ENCODE measurements around the gene NFATC2. TPM values are rescaled to one million over a fixed set of nuclear protein-coding genes. Genes with fewer than 3 reads are reported as not detected.

Gene NFATC2
- total RNA-seq, 1 experiment from 2014 or later = 5.0 TPM

- no peak for ATAC-seq
- no TSS peak for BruUV-seq (replicated peaks)
- CTCF ChIA-PET = no interaction called here
These were observed 205.3 kb downstream of the NFATC2 start for GRCh38 chr20:51337126-51337805.

More at GRCh38 chr20:51337126-51337805, 205.3 kb downstream of the NFATC2 start:
- Histone ChIP-seq H3K27ac (ENCODE audit: low read depth, low read length) (no peak overlapping the region), H3K9ac (ENCODE audit: low read length) (no peak overlapping the region), H2AFZ (ENCODE audit: low read depth, low read length, poor library complexity, severe bottlenecking) (no peak overlapping the region), H3K79me2 (ENCODE audit: insufficient read depth, low read length) (no peaks in the 10 kb centered on the region), H3K9me3 (ENCODE audit: control insufficient read depth in 1 of 2, insufficient read depth in 1 of 2, low read depth in 1 of 2, low read length in 2 of 2) (no peaks in the 10 kb centered on the region), H3K36me3 (ENCODE audit: control insufficient read depth in 1 of 2, insufficient read depth in 2 of 2, low read length in 2 of 2) (no peaks in the 10 kb centered on the region), H3K27me3 (ENCODE audit: insufficient read depth, low read length) (no peaks in the 10 kb centered on the region), H4K20me1 (ENCODE audit: insufficient read depth) (no peaks in the 10 kb centered on the region), H3K9me2 (ENCODE audit: insufficient read depth) (no peaks in the 10 kb centered on the region), H3K4me1 (ENCODE audit: control insufficient read depth in 1 of 2, insufficient read depth in 2 of 2, low read length in 2 of 2) (peaks cover 0 to 7% of the 10 kb centered on the region in 2 experiments; a peak in 2 of 4 replicates), H3K4me3 (replicated peaks in 1 of 2; ENCODE audit: low read depth in 1 of 2, low read length in 2 of 2) (no peak overlapping the region), H3K4me2 (ENCODE audit: low read length) (no peak overlapping the region)
- intact Hi-C loops (cut with micrococcal nuclease) = no loop called here
- ChIA-PET RAD21 (ENCODE audit: low non-redundant PET in 1 of 2, low total read pairs in 2 of 2, uncharacterized antibody in 2 of 2, unreplicated experiment in 2 of 2) (no interaction called here), POLR2A (no interaction called here)
- DNase-seq (ENCODE audit: low read depth, low spot score) = no peak
- TF ChIP-seq SP1 (IDR thresholded peaks at IDR 0.05; ENCODE audit: low read depth) (no peak), CTCF (IDR thresholded peaks at IDR 0.05 in 2 of 3, conservative IDR thresholded peaks at IDR 0.05 in 1 of 3; ENCODE audit: borderline replicate concordance in 1 of 3, insufficient read depth in 1 of 3, low read depth in 2 of 3, low read length in 2 of 3) (no peak), POLR2A (IDR thresholded peaks at IDR 0.05; ENCODE audit: borderline replicate concordance, extremely low read depth, insufficient read depth, insufficient read length) (no peak), POLR2AphosphoS5 (IDR thresholded peaks at IDR 0.05; ENCODE audit: low read depth, low read length) (no peak), EZH2 (IDR thresholded peaks at IDR 0.05) (no peak), EZH2phosphoT487 (IDR thresholded peaks at IDR 0.05; ENCODE audit: borderline replicate concordance) (no peak), CBX3 (IDR thresholded peaks at IDR 0.05; ENCODE audit: low read depth) (no peak), ZFX (IDR thresholded peaks at IDR 0.05) (no peak), FOSL1 (IDR thresholded peaks at IDR 0.05; ENCODE audit: low read depth) (no peak), SIN3A (IDR thresholded peaks at IDR 0.05; ENCODE audit: low read depth) (no peak), EGR1 (IDR thresholded peaks at IDR 0.05; ENCODE audit: low read depth) (no peak), REST (IDR thresholded peaks at IDR 0.05; ENCODE audit: low read depth) (no peak), CEBPB (IDR thresholded peaks at IDR 0.05; ENCODE audit: low read depth) (no peak), TCF7L2 (IDR thresholded peaks at IDR 0.05; ENCODE audit: borderline replicate concordance, extremely low read depth, insufficient read depth, insufficient read length) (no peak), ELF1 (IDR thresholded peaks at IDR 0.05; ENCODE audit: borderline replicate concordance, low read depth) (no peak), JUND (IDR thresholded peaks at IDR 0.05) (no peak), ATF3 (IDR thresholded peaks at IDR 0.05) (no peak), ZBTB33 (IDR thresholded peaks at IDR 0.05; ENCODE audit: extremely low read depth, insufficient replicate concordance, low read length) (no peak), YY1 (IDR thresholded peaks at IDR 0.05; ENCODE audit: extremely low read depth, insufficient replicate concordance, low read depth, low read length) (no peak), SRF (IDR thresholded peaks at IDR 0.05; ENCODE audit: low read depth) (no peak)

Measured in HCT116 (cell line).